ENCODE results near the gene RYR2.
A peak's percentile ranks its signal among the peaks of the same experiment; 100 is the strongest.

The RYR2 gene

GRCh38 chr1:237180256-237180655, 138.3 kb downstream of the RYR2 start:
- Histone ChIP-seq H3K27ac (no peak overlapping the region), H3K4me3 (no peak overlapping the region)

- H3K4me3 ChIP-seq, result no peak overlapping the region
- no peak overlapping the region for H3K27ac ChIP-seq
Measured at GRCh38 chr1:237181743-237182317, 139.8 kb downstream of the RYR2 start.

GRCh38 chr1:237183963-237184540, 142.1 kb downstream of the RYR2 start:
- Histone ChIP-seq H3K4me3 (no peak overlapping the region), H3K27ac (no peak overlapping the region)

- no peak overlapping the region for H3K4me3 ChIP-seq
- peak overlapping the region in 1 of 21 experiments; percentile 2 for H3K27ac ChIP-seq
Measured at GRCh38 chr1:237186675-237187074, 144.7 kb downstream of the RYR2 start.

GRCh38 chr1:237187842-237188241, 145.9 kb downstream of the RYR2 start:
- Histone ChIP-seq H3K27ac (no peak overlapping the region), H3K4me3 (no peak overlapping the region)

- H3K27ac ChIP-seq, result no peak overlapping the region
- no peak overlapping the region for H3K4me3 ChIP-seq
Measured at GRCh38 chr1:237191403-237191802, 149.4 kb downstream of the RYR2 start.

- Histone ChIP-seq H3K27ac (no peak overlapping the region), H3K4me3 (no peak overlapping the region)
Measured at GRCh38 chr1:237197470-237198425, 155.8 kb downstream of the RYR2 start.

GRCh38 chr1:237199026-237199425, 157.0 kb downstream of the RYR2 start:
- H3K4me3 ChIP-seq, result no peak overlapping the region
- no peak overlapping the region for H3K27ac ChIP-seq

- no peak overlapping the region for H3K27ac ChIP-seq
- H3K4me3 ChIP-seq, result no peak overlapping the region
Measured at GRCh38 chr1:237201155-237201554, 159.2 kb downstream of the RYR2 start.

GRCh38 chr1:237204841-237205240, 162.9 kb downstream of the RYR2 start:
- H3K27ac ChIP-seq, result no peak overlapping the region
- no peak overlapping the region for H3K4me3 ChIP-seq

GRCh38 chr1:237205400-237206064, 163.5 kb downstream of the RYR2 start:
- H3K4me3 ChIP-seq, result no peak overlapping the region
- no peak overlapping the region for H3K27ac ChIP-seq

- H3K27ac ChIP-seq, result no peak overlapping the region
- no peak overlapping the region for H3K4me3 ChIP-seq
Measured at GRCh38 chr1:237206065-237206414, 164.1 kb downstream of the RYR2 start.

GRCh38 chr1:237211031-237211430, 169.0 kb downstream of the RYR2 start:
- Histone ChIP-seq H3K27ac (no peak overlapping the region), H3K4me3 (no peak overlapping the region)

- Histone ChIP-seq H3K27ac (no peak overlapping the region), H3K4me3 (no peak overlapping the region)
Measured at GRCh38 chr1:237211540-237211939, 169.6 kb downstream of the RYR2 start.

- Histone ChIP-seq H3K4me3 (no peak overlapping the region), H3K27ac (no peak overlapping the region)
Measured at GRCh38 chr1:237219751-237220642, 178.0 kb downstream of the RYR2 start.

- Histone ChIP-seq H3K4me3 (no peak overlapping the region), H3K27ac (no peak overlapping the region)
Measured at GRCh38 chr1:237223419-237223818, 181.4 kb downstream of the RYR2 start.

GRCh38 chr1:237226177-237226944, 184.4 kb downstream of the RYR2 start:
- Histone ChIP-seq H3K4me3 (no peak overlapping the region), H3K27ac (no peak overlapping the region)

GRCh38 chr1:237227476-237227875, 185.5 kb downstream of the RYR2 start:
- no peak overlapping the region for H3K4me3 ChIP-seq
- H3K27ac ChIP-seq, result no peak overlapping the region

- Histone ChIP-seq H3K27ac (no peak overlapping the region), H3K4me3 (no peak overlapping the region)
Measured at GRCh38 chr1:237228421-237228820, 186.4 kb downstream of the RYR2 start.

Data from skin epidermis (tissue), 12 donors.